ENCODE measurements around the gene NHERF2.

Gene NHERF2

DNA sequence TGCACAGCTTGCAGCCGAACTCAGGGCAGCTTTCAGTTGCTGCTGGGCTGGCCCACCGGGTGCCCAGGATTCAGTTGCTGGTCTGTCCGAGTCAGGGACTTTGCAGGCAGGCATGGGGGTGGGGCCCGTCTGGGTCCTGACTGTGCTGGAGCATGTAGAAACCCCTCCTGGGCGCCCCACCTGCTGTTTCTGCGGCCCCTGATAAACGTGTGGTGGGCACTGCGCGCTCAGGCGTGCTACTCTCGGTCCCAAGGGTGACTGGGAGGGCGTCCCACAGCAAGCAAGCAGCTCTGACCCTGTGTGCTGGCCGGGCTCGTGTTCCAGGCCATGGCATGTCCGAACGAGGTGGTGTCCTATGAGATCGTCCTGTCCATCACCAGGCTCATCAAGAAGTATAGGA, 33.6 kb downstream of the NHERF2 start:
- DNase-seq (ENCODE audit: low read depth in 2 of 2) = no peak

GRCh38 chr16:2061023-2061422, 34.3 kb downstream of the NHERF2 start:
- no peak for DNase-seq (ENCODE audit: low read depth in 2 of 2)

- DNase-seq (ENCODE audit: low read depth in 2 of 2) = no peak
These were observed 34.8 kb downstream of the NHERF2 start for GRCh38 chr16:2061526-2061925.

- no peak for DNase-seq (ENCODE audit: low read depth in 2 of 2)
These were observed 36.1 kb downstream of the NHERF2 start for GRCh38 chr16:2062801-2063200.

DNA sequence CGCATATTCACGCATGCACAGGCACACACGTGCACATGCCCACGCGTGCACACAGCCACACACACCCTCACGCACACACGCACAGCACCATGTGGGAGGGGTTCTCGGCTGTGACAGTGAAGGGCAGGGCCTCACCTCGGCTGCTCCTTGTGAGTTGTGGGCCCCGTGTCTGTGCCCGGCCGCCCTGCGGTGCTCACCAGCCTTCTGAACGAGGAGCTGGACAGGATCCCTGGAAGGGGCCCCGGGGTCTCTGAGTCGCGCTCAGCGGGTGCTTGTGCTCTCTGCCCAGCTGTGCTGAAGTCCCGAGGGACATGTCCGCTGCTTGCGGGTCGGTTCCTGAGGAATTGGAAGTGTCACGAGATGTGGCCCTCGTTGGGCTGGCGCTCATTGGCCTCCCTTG, 37.2 kb downstream of the NHERF2 start:
- no peak for DNase-seq (ENCODE audit: low read depth in 2 of 2)

DNA sequence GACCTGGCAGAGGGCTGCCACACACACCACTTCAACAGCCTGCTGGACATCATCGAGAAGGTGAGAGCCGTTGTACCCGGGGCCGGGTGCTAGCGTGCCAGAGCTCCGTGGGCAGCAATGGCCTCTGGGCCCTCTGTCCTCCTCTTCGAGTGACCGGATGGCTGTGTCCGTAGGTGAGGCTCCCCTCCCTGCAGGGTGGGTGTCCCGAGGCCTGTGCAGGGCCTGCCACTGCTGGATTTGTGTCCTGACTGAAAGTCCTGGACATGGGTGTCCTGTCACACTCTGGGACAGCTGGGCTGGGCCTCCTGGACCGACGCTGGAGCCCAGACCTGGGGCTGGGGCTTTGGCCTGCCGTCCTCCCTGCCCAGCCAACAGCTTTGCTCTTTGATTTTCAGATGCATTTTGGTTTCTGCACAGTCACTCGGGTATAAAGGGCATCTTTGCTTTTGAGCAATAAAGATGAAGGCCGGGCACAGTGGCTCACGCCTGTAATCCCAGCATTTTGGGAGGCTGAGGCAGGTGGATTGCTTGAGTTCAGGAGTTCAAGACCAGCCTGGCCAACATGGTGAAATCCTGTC, 37.8 kb downstream of the NHERF2 start:
- no peak for DNase-seq (ENCODE audit: low read depth in 2 of 2)

- no peak for DNase-seq (ENCODE audit: low read depth in 2 of 2)
These were observed 39.4 kb downstream of the NHERF2 start for GRCh38 chr16:2066139-2066538.

GRCh38 chr16:2070576-2071453, 44.1 kb downstream of the NHERF2 start:
- no peak for DNase-seq (ENCODE audit: low read depth in 2 of 2)

DNA sequence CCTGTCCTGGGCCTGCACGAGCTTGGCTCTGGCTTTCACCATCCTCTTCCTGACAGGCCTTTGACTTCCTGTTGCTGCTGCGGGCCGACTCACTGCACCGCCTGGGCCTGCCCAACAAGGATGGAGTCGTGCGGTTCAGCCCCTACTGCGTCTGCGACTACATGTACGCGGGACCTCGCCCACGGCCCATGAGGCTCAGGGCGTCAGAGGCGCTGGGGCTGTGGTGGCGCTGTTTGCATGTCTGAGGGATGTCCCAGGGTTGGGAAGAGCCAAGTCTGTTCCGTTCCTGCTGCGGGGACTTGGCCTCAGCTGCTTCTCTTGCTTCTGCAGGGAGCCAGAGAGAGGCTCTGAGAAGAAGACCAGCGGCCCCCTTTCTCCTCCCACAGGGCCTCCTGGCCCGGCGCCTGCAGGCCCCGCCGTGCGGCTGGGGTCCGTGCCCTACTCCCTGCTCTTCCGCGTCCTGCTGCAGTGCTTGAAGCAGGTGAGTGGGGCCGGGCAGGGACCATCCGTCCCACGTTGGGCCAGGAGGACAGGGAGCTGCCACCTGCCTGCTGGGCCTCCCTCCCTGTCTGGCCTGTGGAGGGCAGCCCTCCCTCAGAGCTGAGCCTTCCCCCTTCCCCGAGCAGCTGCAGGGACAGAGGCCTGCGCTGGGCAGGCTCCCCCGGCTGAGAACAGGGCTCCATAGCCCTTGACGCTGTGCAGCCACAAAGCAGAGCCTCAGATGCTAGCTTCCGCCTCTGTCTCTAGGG, 44.9 kb downstream of the NHERF2 start:
- no peak for DNase-seq (ENCODE audit: low read depth in 2 of 2)

GRCh38 chr16:2072926-2073325, 46.2 kb downstream of the NHERF2 start:
- no peak for DNase-seq (ENCODE audit: low read depth in 2 of 2)

DNA sequence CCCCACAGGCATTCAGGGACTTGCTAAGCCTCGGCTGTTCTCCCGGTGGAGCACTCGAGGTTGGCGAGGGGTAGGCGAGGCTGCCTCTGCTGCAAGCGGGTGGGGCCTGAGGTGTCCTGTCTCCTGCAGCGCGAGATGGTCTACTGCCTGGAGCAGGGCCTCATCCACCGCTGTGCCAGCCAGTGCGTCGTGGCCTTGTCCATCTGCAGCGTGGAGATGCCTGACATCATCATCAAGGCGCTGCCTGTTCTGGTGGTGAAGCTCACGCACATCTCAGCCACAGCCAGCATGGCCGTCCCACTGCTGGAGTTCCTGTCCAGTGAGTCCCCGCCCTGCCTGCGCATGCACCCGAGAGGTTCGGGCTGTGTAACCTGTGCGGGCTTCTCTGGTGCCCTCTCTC, 47.4 kb downstream of the NHERF2 start:
- no peak for DNase-seq (ENCODE audit: low read depth in 2 of 2)

GRCh38 chr16:2075631-2076030, 48.9 kb downstream of the NHERF2 start:
- DNase-seq (ENCODE audit: low read depth in 2 of 2) = no peak

GRCh38 chr16:2076072-2076865, 49.6 kb downstream of the NHERF2 start:
- no peak for DNase-seq (ENCODE audit: low read depth in 2 of 2)

GRCh38 chr16:2077016-2077415, 50.3 kb downstream of the NHERF2 start:
- no peak for DNase-seq (ENCODE audit: low read depth in 2 of 2)

- no peak for DNase-seq (ENCODE audit: low read depth in 2 of 2)
These were observed 51.0 kb downstream of the NHERF2 start for GRCh38 chr16:2077696-2078095.

- DNase-seq (ENCODE audit: low read depth in 2 of 2) = no peak
These were observed 51.4 kb downstream of the NHERF2 start for GRCh38 chr16:2078096-2078495.

- no peak for DNase-seq (ENCODE audit: low read depth in 2 of 2)
These were observed 52.0 kb downstream of the NHERF2 start for GRCh38 chr16:2078691-2079090.

- DNase-seq (ENCODE audit: low read depth in 2 of 2) = no peak
These were observed 52.7 kb downstream of the NHERF2 start for GRCh38 chr16:2079311-2079800.

- DNase-seq (ENCODE audit: low read depth in 2 of 2) = no peak
These were observed 53.3 kb downstream of the NHERF2 start for GRCh38 chr16:2079991-2080390.

DNA sequence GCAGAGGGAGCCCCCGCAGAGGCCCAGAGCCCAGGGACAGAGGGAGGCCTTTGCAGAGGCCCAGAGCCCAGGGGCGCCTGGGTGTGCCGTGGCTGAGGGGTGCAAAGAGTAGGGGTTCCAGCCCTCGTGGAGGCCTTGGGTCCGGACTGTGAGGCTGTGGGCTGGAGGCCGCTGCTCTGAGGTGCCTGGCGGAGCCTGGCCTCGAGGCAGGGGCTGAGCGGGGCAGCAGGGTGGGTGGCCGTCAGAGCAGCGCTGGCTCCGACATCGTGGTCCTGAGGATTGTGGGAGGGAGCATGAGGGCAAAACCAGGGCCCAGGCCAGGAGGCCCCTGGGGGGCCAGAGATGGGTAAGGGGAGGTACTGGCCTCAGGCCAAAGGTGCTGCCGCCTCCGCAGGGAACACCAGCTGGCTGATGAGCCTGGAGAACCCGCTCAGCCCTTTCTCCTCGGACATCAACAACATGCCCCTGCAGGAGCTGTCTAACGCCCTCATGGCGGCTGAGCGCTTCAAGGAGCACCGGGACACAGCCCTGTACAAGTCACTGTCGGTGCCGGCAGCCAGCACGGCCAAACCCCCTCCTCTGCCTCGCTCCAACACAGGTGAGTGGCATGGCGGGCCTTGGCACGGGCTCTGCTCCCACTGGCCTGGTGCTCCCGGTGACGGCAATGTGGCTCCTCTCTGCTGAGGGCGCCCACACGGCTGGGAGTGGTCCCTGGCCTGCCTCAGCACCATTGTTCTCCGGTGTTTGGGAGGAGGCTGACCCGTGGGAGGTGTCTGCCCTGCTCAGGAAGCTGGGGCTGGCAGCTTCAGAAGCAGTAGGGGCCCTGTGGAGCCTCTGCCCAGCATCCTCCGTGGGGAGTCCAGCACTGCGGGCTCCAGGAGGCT, 54.7 kb downstream of the NHERF2 start:
- no peak for DNase-seq (ENCODE audit: low read depth in 2 of 2)

Data from stimulated activated CD8-positive, alpha-beta memory T cell treated with anti-CD3 and anti-CD28 coated beads, Interleukin-2, amount 100 ng/mL, for 1 hour (primary cell).